ENCODE data around the gene SHMT2.

SHMT2 gene

DNA sequence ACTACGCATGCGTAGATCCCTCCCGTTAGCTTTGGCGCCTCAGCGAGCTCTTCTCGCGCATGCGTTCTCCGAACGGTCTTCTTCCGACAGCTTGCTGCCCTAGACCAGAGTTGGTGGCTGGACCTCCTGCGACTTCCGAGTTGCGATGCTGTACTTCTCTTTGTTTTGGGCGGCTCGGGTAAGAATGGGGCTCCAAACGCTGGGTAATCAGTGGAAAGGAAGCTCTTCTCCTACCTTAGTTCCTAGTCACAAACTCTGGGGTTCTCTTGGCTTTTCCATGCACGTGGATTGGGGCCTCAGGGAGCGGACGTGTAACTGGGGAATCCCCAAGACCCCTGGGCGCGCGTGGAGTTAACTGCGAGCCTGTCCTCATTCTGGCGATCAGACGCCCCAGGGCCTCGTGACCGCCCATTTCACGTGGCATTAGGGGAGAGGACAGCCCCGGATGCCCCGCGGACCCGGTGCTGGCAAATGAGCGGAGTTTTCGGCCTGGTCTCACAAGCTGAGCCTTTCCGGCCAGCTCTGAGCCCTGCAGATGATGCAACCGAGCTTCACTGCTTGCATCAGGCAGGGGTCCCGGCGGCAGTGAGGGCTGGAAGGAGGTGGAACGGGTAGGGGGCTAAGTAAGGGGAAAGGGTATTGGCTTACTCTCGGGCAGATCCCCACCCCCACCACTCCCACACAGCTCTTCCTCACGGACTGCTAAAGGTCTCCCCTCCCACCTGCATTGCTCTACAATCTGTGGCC is at the start of gene SHMT2:
SHMT2 (plus strand) TSS at position 78 of the 747 bp plus-strand sequence; CDS start at position 146, 68 bp downstream.
- Histone ChIP-seq H3K4me3 (ENCODE audit: low read depth in 1 of 2, low read length in 2 of 2) (peak within 1 kb of the TSS; percentile 71 to 73), H3K36me3 (ENCODE audit: insufficient read depth, low read length) (peaks cover 31% of the 10 kb centered on the region), H3K4me1 (ENCODE audit: insufficient read depth, low read length) (peaks cover 14% of the 10 kb centered on the region), H3K9me3 (ENCODE audit: low read length) (no peaks in the 10 kb centered on the region), H3K27ac (ENCODE audit: low read depth, low read length) (peak within 1 kb of the TSS; percentile 73), H3K27me3 (ENCODE audit: control insufficient read depth in 1 of 2, insufficient read depth in 2 of 2, low read length in 2 of 2) (peaks cover 18 to 24% of the 10 kb centered on the region in 2 donors), H3K9ac (ENCODE audit: low read length) (peak within 1 kb of the TSS; percentile 18)

- Histone ChIP-seq H3K9me3 (ENCODE audit: low read length) (no peaks in the 10 kb centered on the region), H3K27me3 (ENCODE audit: control insufficient read depth in 1 of 2, insufficient read depth in 2 of 2, low read length in 2 of 2) (no peaks in the 10 kb centered on the region), H3K27ac (ENCODE audit: low read depth, low read length) (no peak overlapping the region), H3K36me3 (ENCODE audit: insufficient read depth, low read length) (peaks cover 90% of the 10 kb centered on the region), H3K4me3 (ENCODE audit: low read depth in 1 of 2, low read length in 2 of 2) (no peak overlapping the region), H3K9ac (ENCODE audit: low read length) (no peak overlapping the region), H3K4me1 (ENCODE audit: insufficient read depth, low read length) (peaks cover 4% of the 10 kb centered on the region)
Measured at GRCh38 chr12:57180321-57180989, 49.1 kb upstream of the SHMT2 start.

DNA sequence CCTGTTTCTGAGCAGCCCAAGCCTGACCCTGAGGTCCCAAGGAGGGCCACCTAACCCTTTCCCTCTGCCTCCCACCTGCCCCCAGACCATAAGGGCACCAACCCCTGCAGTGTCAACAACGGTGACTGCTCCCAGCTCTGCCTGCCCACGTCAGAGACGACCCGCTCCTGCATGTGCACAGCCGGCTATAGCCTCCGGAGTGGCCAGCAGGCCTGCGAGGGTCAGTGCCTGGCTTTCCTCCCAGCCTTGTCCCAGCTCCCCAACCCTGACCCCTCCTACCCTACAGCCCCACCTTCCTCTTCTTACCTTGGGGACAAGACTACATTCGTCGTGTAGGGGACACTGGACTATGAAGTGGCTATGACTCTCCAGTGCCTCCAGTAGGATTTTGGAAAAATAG is 48.4 kb upstream of the SHMT2 start:
- H3K4me3 ChIP-seq (ENCODE audit: low read depth in 1 of 2, low read length in 2 of 2) = no peak overlapping the region
- H3K27me3 ChIP-seq (ENCODE audit: control insufficient read depth in 1 of 2, insufficient read depth in 2 of 2, low read length in 2 of 2) = no peaks in the 10 kb centered on the region
- no peaks in the 10 kb centered on the region for H3K4me1 ChIP-seq (ENCODE audit: insufficient read depth, low read length)
- H3K27ac ChIP-seq (ENCODE audit: low read depth, low read length) = no peak overlapping the region
- no peaks in the 10 kb centered on the region for H3K9me3 ChIP-seq (ENCODE audit: low read length)
- peaks cover 94% of the 10 kb centered on the region for H3K36me3 ChIP-seq (ENCODE audit: insufficient read depth, low read length)
- no peak overlapping the region for H3K9ac ChIP-seq (ENCODE audit: low read length)

- Histone ChIP-seq H3K27ac (ENCODE audit: low read depth, low read length) (no peak overlapping the region), H3K27me3 (ENCODE audit: control insufficient read depth in 1 of 2, insufficient read depth in 2 of 2, low read length in 2 of 2) (no peaks in the 10 kb centered on the region), H3K36me3 (ENCODE audit: insufficient read depth, low read length) (peaks cover 94% of the 10 kb centered on the region), H3K9ac (ENCODE audit: low read length) (no peak overlapping the region), H3K9me3 (ENCODE audit: low read length) (no peaks in the 10 kb centered on the region), H3K4me1 (ENCODE audit: insufficient read depth, low read length) (no peaks in the 10 kb centered on the region), H3K4me3 (ENCODE audit: low read depth in 1 of 2, low read length in 2 of 2) (no peak overlapping the region)
Measured at GRCh38 chr12:57181561-57182155, 47.9 kb upstream of the SHMT2 start.

- H3K4me3 ChIP-seq (ENCODE audit: low read depth in 1 of 2, low read length in 2 of 2) = no peak overlapping the region
- no peaks in the 10 kb centered on the region for H3K9me3 ChIP-seq (ENCODE audit: low read length)
- no peak overlapping the region for H3K27ac ChIP-seq (ENCODE audit: low read depth, low read length)
- H3K36me3 ChIP-seq (ENCODE audit: insufficient read depth, low read length) = peaks cover 94% of the 10 kb centered on the region
- no peaks in the 10 kb centered on the region for H3K27me3 ChIP-seq (ENCODE audit: control insufficient read depth in 1 of 2, insufficient read depth in 2 of 2, low read length in 2 of 2)
- no peaks in the 10 kb centered on the region for H3K4me1 ChIP-seq (ENCODE audit: insufficient read depth, low read length)
- H3K9ac ChIP-seq (ENCODE audit: low read length) = no peak overlapping the region
Measured at GRCh38 chr12:57182918-57183575, 46.5 kb upstream of the SHMT2 start.

- Histone ChIP-seq H3K4me1 (ENCODE audit: insufficient read depth, low read length) (no peaks in the 10 kb centered on the region), H3K27ac (ENCODE audit: low read depth, low read length) (no peak overlapping the region), H3K9me3 (ENCODE audit: low read length) (no peaks in the 10 kb centered on the region), H3K27me3 (ENCODE audit: control insufficient read depth in 1 of 2, insufficient read depth in 2 of 2, low read length in 2 of 2) (no peaks in the 10 kb centered on the region), H3K36me3 (ENCODE audit: insufficient read depth, low read length) (peaks cover 95% of the 10 kb centered on the region), H3K9ac (ENCODE audit: low read length) (no peak overlapping the region), H3K4me3 (ENCODE audit: low read depth in 1 of 2, low read length in 2 of 2) (no peak overlapping the region)
Measured at GRCh38 chr12:57183939-57184725, 45.4 kb upstream of the SHMT2 start.

- Histone ChIP-seq H3K27me3 (ENCODE audit: control insufficient read depth in 1 of 2, insufficient read depth in 2 of 2, low read length in 2 of 2) (no peaks in the 10 kb centered on the region), H3K36me3 (ENCODE audit: insufficient read depth, low read length) (peaks cover 86% of the 10 kb centered on the region), H3K9me3 (ENCODE audit: low read length) (no peaks in the 10 kb centered on the region), H3K4me3 (ENCODE audit: low read depth in 1 of 2, low read length in 2 of 2) (no peak overlapping the region), H3K27ac (ENCODE audit: low read depth, low read length) (no peak overlapping the region), H3K9ac (ENCODE audit: low read length) (no peak overlapping the region), H3K4me1 (ENCODE audit: insufficient read depth, low read length) (peaks cover 3% of the 10 kb centered on the region)
Measured at GRCh38 chr12:57185403-57185802, 44.1 kb upstream of the SHMT2 start.

DNA sequence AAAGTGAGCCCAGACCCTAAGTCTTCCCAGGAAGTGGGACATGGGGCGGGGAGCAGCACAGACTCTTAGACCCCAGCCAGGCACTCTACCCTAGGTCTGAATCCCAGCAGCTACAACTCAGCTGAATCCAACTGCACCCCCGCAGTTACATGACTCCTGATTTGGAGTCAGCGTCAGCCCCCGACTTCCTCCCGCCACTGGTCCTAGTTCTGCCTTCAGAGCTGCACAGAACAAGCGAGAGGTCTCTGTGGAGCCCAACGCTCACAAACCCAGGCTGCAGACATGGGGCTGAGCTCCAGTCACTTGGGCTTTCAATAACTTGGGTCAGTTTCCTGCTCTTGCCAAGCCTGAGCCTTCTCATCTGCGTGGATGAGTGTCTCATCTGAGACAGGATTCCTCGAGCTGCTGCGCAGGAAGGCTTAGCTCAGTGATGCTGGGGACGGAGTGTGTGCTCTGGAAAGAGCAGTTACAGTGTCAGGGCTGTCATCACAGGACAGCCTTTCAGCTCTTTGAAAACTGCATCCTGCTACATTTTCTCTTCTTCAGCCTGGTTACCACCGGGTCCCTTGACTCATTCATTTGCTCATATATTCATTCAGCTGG is 43.5 kb upstream of the SHMT2 start:
- no peak overlapping the region for H3K27ac ChIP-seq (ENCODE audit: low read depth, low read length)
- H3K9me3 ChIP-seq (ENCODE audit: low read length) = no peaks in the 10 kb centered on the region
- H3K4me1 ChIP-seq (ENCODE audit: insufficient read depth, low read length) = peaks cover 5% of the 10 kb centered on the region
- peaks cover 86% of the 10 kb centered on the region for H3K36me3 ChIP-seq (ENCODE audit: insufficient read depth, low read length)
- H3K9ac ChIP-seq (ENCODE audit: low read length) = no peak overlapping the region
- no peak overlapping the region for H3K4me3 ChIP-seq (ENCODE audit: low read depth in 1 of 2, low read length in 2 of 2)
- H3K27me3 ChIP-seq (ENCODE audit: control insufficient read depth in 1 of 2, insufficient read depth in 2 of 2, low read length in 2 of 2) = no peaks in the 10 kb centered on the region

GRCh38 chr12:57187222-57188089 is 42.1 kb upstream of the SHMT2 start:
- Histone ChIP-seq H3K9ac (ENCODE audit: low read length) (no peak overlapping the region), H3K27ac (ENCODE audit: low read depth, low read length) (no peak overlapping the region), H3K36me3 (ENCODE audit: insufficient read depth, low read length) (peaks cover 87% of the 10 kb centered on the region), H3K4me1 (ENCODE audit: insufficient read depth, low read length) (peaks cover 5% of the 10 kb centered on the region), H3K27me3 (ENCODE audit: control insufficient read depth in 1 of 2, insufficient read depth in 2 of 2, low read length in 2 of 2) (no peaks in the 10 kb centered on the region), H3K9me3 (ENCODE audit: low read length) (no peaks in the 10 kb centered on the region), H3K4me3 (ENCODE audit: low read depth in 1 of 2, low read length in 2 of 2) (no peak overlapping the region)

GRCh38 chr12:57188090-57188425 is 41.5 kb upstream of the SHMT2 start:
- Histone ChIP-seq H3K9ac (ENCODE audit: low read length) (no peak overlapping the region), H3K9me3 (ENCODE audit: low read length) (no peaks in the 10 kb centered on the region), H3K27ac (ENCODE audit: low read depth, low read length) (no peak overlapping the region), H3K36me3 (ENCODE audit: insufficient read depth, low read length) (peaks cover 90% of the 10 kb centered on the region), H3K4me3 (ENCODE audit: low read depth in 1 of 2, low read length in 2 of 2) (no peak overlapping the region), H3K27me3 (ENCODE audit: control insufficient read depth in 1 of 2, insufficient read depth in 2 of 2, low read length in 2 of 2) (no peaks in the 10 kb centered on the region), H3K4me1 (ENCODE audit: insufficient read depth, low read length) (peaks cover 5% of the 10 kb centered on the region)
